H1 (cell line): ENCODE results near the gene KLRC2. TPM values are rescaled to one million over a fixed set of nuclear protein-coding genes. Genes with fewer than 3 reads are reported as not detected.

Source experiments
- CTCF ChIA-PET: fragments of 300-600 bp; sonication (Branson Sonifier 250); formaldehyde crosslinking; loops from one replicate; lab custom pipeline; 2021; ENCODE audit not compliant: partially characterized antibody; lab: Charles Lee
- POLR2A ChIA-PET: fragments of 300-600 bp; sonication (Branson Sonifier 250); formaldehyde crosslinking; loops from one replicate; lab custom pipeline; 2021; ENCODE audit warnings: inconsistent platforms; ENCODE audit not compliant: partially characterized antibody; lab: Charles Lee
- DNase-seq, 2 experiments: peaks; one replicate each; pipeline versions ENCODE4 v3.0.0 to v3.0.0-alpha.2; 2010 to 2022; ENCODE audit warnings: low spot score in 2 of 2, low read depth in 1 of 2, mixed read lengths in 1 of 2
- FAIRE-seq: peaks from 2 replicates; lab custom pipeline; 2011; peaks lifted over from hg19 to GRCh38; lab: Jason Lieb, UNC
- H2AFZ ChIP-seq: 2 replicates; pipeline ENCODE4 v1.8.1; 2012; ENCODE audit warnings: low read length, inconsistent platforms
- H2AK5ac ChIP-seq: 2 replicates; pipeline ENCODE4 v1.6.1; 2013; ENCODE audit warnings: low read depth, low read length
- H2BK120ac ChIP-seq: replicated peaks from 2 replicates; pipeline ENCODE3; 2013; ENCODE audit warnings: low read depth, low read length, inconsistent platforms
- H2BK12ac ChIP-seq: 2 replicates; pipeline ENCODE4 v1.6.1; 2013; ENCODE audit warnings: low read depth, low read length
- H2BK15ac ChIP-seq: 2 replicates; pipeline ENCODE4 v1.6.1; 2013; ENCODE audit warnings: low read length
- H2BK20ac ChIP-seq: 2 replicates; pipeline ENCODE4 v1.6.1; 2013; ENCODE audit warnings: low read length
- H2BK5ac ChIP-seq: 2 replicates; pipeline ENCODE4 v1.6.1; 2013; ENCODE audit warnings: low read depth, low read length
- H3K14ac ChIP-seq: 2 replicates; pipeline ENCODE4 v1.6.1; 2013; ENCODE audit warnings: inconsistent platforms; ENCODE audit not compliant: insufficient read length
- H3K18ac ChIP-seq: 2 replicates; pipeline ENCODE4 v1.6.1; 2013; ENCODE audit warnings: low read length; ENCODE audit errors: extremely low read depth
- H3K23ac ChIP-seq: 2 replicates; pipeline ENCODE4 v1.6.1; 2013; ENCODE audit warnings: inconsistent platforms; ENCODE audit not compliant: insufficient read length
- H3K23me2 ChIP-seq: 2 replicates; pipeline ENCODE4 v1.6.1; 2013; ENCODE audit warnings: low read depth, low read length
- H3K27ac ChIP-seq: 2 replicates; pipeline ENCODE4 v1.6.1; 2011; ENCODE audit warnings: low read depth, low read length, inconsistent platforms
- H3K27me3 ChIP-seq, 4 experiments: replicated peaks in 1 of 4; 1 replicate in 1 of 4; 2 replicates in 3 of 4; pipeline versions ENCODE4 v1.6.1 to v1.8.1; 2011 to 2013; ENCODE audit warnings: low read length in 3 of 4, mild to moderate bottlenecking in 3 of 4, inconsistent platforms in 2 of 4, mixed read lengths in 2 of 4, moderate library complexity in 1 of 4; ENCODE audit not compliant: control insufficient read depth in 3 of 4, insufficient read depth in 3 of 4; ENCODE audit errors: extremely low read depth in 1 of 4
- H3K36me3 ChIP-seq, 4 experiments: 2 replicates each; pipeline versions ENCODE4 v1.6.1 to v1.8.1; 2011 to 2013; ENCODE audit warnings: mild to moderate bottlenecking in 4 of 4, low read length in 3 of 4, moderate library complexity in 2 of 4, control low read depth in 1 of 4, inconsistent platforms in 1 of 4; ENCODE audit not compliant: insufficient read depth in 4 of 4, control insufficient read depth in 2 of 4
- H3K4ac ChIP-seq: replicated peaks from 2 replicates; pipeline ENCODE3; 2013; ENCODE audit warnings: low read length, low read depth, mixed read lengths, inconsistent platforms; ENCODE audit not compliant: insufficient read length
- H3K4me1 ChIP-seq, 4 experiments: replicated peaks in 1 of 4; 1 replicate in 1 of 4; 2 replicates in 3 of 4; pipeline versions ENCODE4 v1.6.1 to v1.8.1; 2011 to 2013; ENCODE audit warnings: low read length in 3 of 4, inconsistent platforms in 2 of 4, mixed read lengths in 1 of 4; ENCODE audit not compliant: insufficient read depth in 4 of 4, control insufficient read depth in 3 of 4
- H3K4me2 ChIP-seq, 2 experiments: 2 replicates each; pipeline versions ENCODE4 v1.6.1 to v1.8.1; 2011 to 2013; ENCODE audit warnings: low read depth in 2 of 2, low read length in 2 of 2, control low read depth in 1 of 2, inconsistent platforms in 1 of 2, mild to moderate bottlenecking in 1 of 2; ENCODE audit not compliant: insufficient read depth in 1 of 2
- H3K4me3 ChIP-seq, 4 experiments: fragments of 200-600, 300-600 bp in 1 of 4; sonication (generic), shearing (Covaris generic), sonication (Bioruptor Twin) in 1 of 4; 2 replicates each; pipeline versions ENCODE4 v1.5.1 to v1.8.1; 2011 to 2016; ENCODE audit warnings: low read length in 4 of 4, low read depth in 3 of 4, control low read depth in 2 of 4, inconsistent platforms in 2 of 4, mild to moderate bottlenecking in 2 of 4, mixed read lengths in 1 of 4, moderate library complexity in 1 of 4; ENCODE audit not compliant: insufficient read depth in 2 of 4; ENCODE audit errors: extremely low read depth in 1 of 4
- H3K56ac ChIP-seq: replicated peaks from 2 replicates; pipeline ENCODE3; 2013; ENCODE audit warnings: low read depth, mild to moderate bottlenecking, mixed read lengths, low read length, inconsistent platforms; ENCODE audit not compliant: insufficient read length
- H3K79me1 ChIP-seq: 2 replicates; pipeline ENCODE4 v1.6.1; 2013; ENCODE audit warnings: low read depth, low read length, control low read depth
- H3K79me2 ChIP-seq, 2 experiments: 2 replicates each; pipeline versions ENCODE4 v1.6.1 to v1.8.1; 2012 to 2013; ENCODE audit warnings: low read length in 2 of 2, mild to moderate bottlenecking in 2 of 2, inconsistent platforms in 1 of 2; ENCODE audit not compliant: insufficient read depth in 2 of 2, control insufficient read depth in 1 of 2
- H3K9ac ChIP-seq, 4 experiments: replicated peaks in 1 of 4; 1 replicate in 1 of 4; 2 replicates in 3 of 4; pipeline versions ENCODE4 v1.6.1 to v1.8.1; 2011 to 2013; ENCODE audit warnings: low read depth in 3 of 4, low read length in 3 of 4, control low read depth in 2 of 4, mild to moderate bottlenecking in 2 of 4, moderate library complexity in 2 of 4, inconsistent platforms in 1 of 4; ENCODE audit errors: extremely low read depth in 1 of 4
- H3K9me3 ChIP-seq, 2 experiments: 2 replicates each; pipeline versions ENCODE4 v1.6.1 to v1.8.1; 2012 to 2013; ENCODE audit warnings: mild to moderate bottlenecking in 2 of 2, moderate library complexity in 2 of 2, control low read depth in 1 of 2, inconsistent platforms in 1 of 2, low read depth in 1 of 2, low read length in 1 of 2, mixed read lengths in 1 of 2; ENCODE audit not compliant: insufficient read depth in 2 of 2
- H4K20me1 ChIP-seq, 2 experiments: replicated peaks in 1 of 2; 2 replicates each; pipeline versions ENCODE3 to v1.8.1; 2011 to 2013; ENCODE audit warnings: inconsistent platforms in 2 of 2, low read length in 2 of 2, mild to moderate bottlenecking in 1 of 2; ENCODE audit not compliant: insufficient read depth in 2 of 2, control insufficient read depth in 1 of 2
- H4K5ac ChIP-seq: 2 replicates; pipeline ENCODE4 v1.6.1; 2013; ENCODE audit warnings: low read length, low read depth, mixed read lengths, inconsistent platforms; ENCODE audit not compliant: insufficient read length
- H4K8ac ChIP-seq: 2 replicates; pipeline ENCODE4 v1.8.0; 2013; ENCODE audit warnings: mild to moderate bottlenecking, moderate library complexity, low read length, inconsistent platforms; ENCODE audit not compliant: insufficient read depth; ENCODE audit errors: extremely low read depth
- H4K91ac ChIP-seq: replicated peaks from 2 replicates; pipeline ENCODE3; 2013; ENCODE audit warnings: low read length, mixed read lengths, inconsistent platforms; ENCODE audit not compliant: insufficient read length
- ASH2L ChIP-seq: fragments of 200-600, 300-600 bp; sonication (generic); IDR thresholded peaks from one replicate; pipeline ENCODE4 v1.7.1; 2017; ENCODE audit warnings: low read length
- CTBP2 ChIP-seq: IDR thresholded peaks from 2 replicates; pipeline ENCODE4 v1.7.0; 2011; ENCODE audit warnings: borderline replicate concordance, mild to moderate bottlenecking, moderate library complexity, mixed read lengths, low read length; ENCODE audit not compliant: insufficient read depth, insufficient read length
- JUN ChIP-seq: IDR thresholded peaks from 2 replicates; pipeline ENCODE4 v1.6.1; 2011; ENCODE audit warnings: low read depth, mild to moderate bottlenecking, improper control_type of control experiment, low read length
- NRF1 ChIP-seq: IDR thresholded peaks from 2 replicates; pipeline ENCODE4 v1.6.1; 2011; ENCODE audit warnings: mild to moderate bottlenecking, low read depth, low read length, improper control_type of control experiment
- POLR2A ChIP-seq, 2 experiments: IDR thresholded peaks; 1 replicate in 1 of 2; 2 replicates in 1 of 2; pipeline ENCODE4 v1.6.1; 2011; ENCODE audit warnings: low read depth in 2 of 2, low read length in 2 of 2, mild to moderate bottlenecking in 2 of 2; ENCODE audit errors: control extremely low read depth in 1 of 2
- SIX5 ChIP-seq: IDR thresholded peaks from 2 replicates; pipeline ENCODE4 v1.6.1; 2011; ENCODE audit warnings: mild to moderate bottlenecking, low read depth, low read length
- TAF7 ChIP-seq: optimal IDR thresholded peaks from 2 replicates; pipeline ENCODE3; 2011; ENCODE audit warnings: low read depth, mild to moderate bottlenecking, inconsistent platforms, low read length, moderate library complexity, borderline replicate concordance
- WGBS, 2 experiments: shearing (Covaris generic) in 1 of 2; methylation state at CpG; one replicate each; pipeline versions ENCODE4 v1.1.6 to v1.1.7; 2013 to 2015; ENCODE audit warnings: low lambda C conversion rate in 2 of 2, mixed read lengths in 2 of 2, inconsistent platforms in 1 of 2, low coverage in 1 of 2, missing lambda C conversion rate in 1 of 2; ENCODE audit not compliant: insufficient replicate concordance in 2 of 2, insufficient coverage in 1 of 2, insufficient read length in 1 of 2; ENCODE audit errors: extremely low coverage in 1 of 2, missing lambda C conversion rate in 1 of 2; 5-methylcytosine and 5-hydroxymethylcytosine counted together
- polyA plus RNA-seq, 7 experiments: library from polyadenylated mRNA; depleted of rRNA in 3 of 7; stranded (reverse) in 5 of 7; unstranded in 2 of 7; fragments of >200 nt in 5 of 7; fragments of 200-250 nt in 2 of 7; gene quantifications; 1 replicate in 5 of 7; 2 replicates in 1 of 7; 4 replicates in 1 of 7; pipeline versions ENCODE4 v1.2.1 to v1.2.3, GENCODE V29; 2011 to 2013; ENCODE audit warnings: missing spikeins in 2 of 7, mixed read lengths in 2 of 7
- total RNA-seq: library from RNA; stranded (reverse); fragmentation: NEBNext Ultra II Directional; extraction: Animal tissue kit (Norgen Biotek cat#: 25700); gene quantifications from 2 replicates; pipeline ENCODE4 v1.2.1, GENCODE V29; 2021
- TF ChIP-seq, protein P1 (sequence below): IDR thresholded peaks from 2 replicates; pipeline ENCODE4 v1.6.1; 2012; ENCODE audit warnings: low read length, inconsistent platforms
- TF ChIP-seq, protein P2 (sequence below), 3 experiments: IDR thresholded peaks; 1 replicate in 2 of 3; 2 replicates in 1 of 3; pipeline versions ENCODE4 v1.5.1 to v1.6.1; 2011; ENCODE audit warnings: low read length in 3 of 3, mild to moderate bottlenecking in 3 of 3, inconsistent platforms in 2 of 3, low read depth in 1 of 3, moderate library complexity in 1 of 3; ENCODE audit not compliant: insufficient read depth in 1 of 3; ENCODE audit errors: control extremely low read depth in 1 of 3
- TF ChIP-seq, protein P3 (sequence below): IDR thresholded peaks from 2 replicates; pipeline ENCODE4 v1.6.1; 2012; ENCODE audit warnings: inconsistent platforms

The KLRC2 gene
- total and polyA plus RNA-seq, 2 of the 8 experiments (the other 6 are each of a cell fraction or from before 2014, with no cell fraction given): not detected

DNA sequence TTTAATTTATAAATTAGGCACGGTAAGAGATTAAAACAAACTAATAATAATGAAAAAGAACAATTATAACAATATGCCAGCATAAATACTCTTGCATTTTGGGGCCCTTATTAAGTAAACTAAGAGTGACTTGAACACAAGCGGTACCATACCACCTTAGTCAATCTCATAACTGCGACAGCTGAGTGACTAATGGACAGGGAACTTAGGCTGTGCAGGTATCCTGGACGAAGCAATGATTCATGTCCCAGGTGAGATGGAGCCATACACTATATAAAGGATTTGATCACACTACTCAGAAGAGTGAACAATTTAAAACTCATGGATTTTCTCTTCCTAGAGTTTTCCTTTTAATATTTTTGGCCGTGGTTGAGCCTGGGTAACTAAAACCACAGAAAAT is 30.5 kb downstream of the KLRC2 start:
- Histone ChIP-seq H2BK15ac (no peak overlapping the region), H3K23ac (no peak overlapping the region), H3K4me3 (no peak overlapping the region), H2AK5ac (no peak overlapping the region), H3K56ac (no peak overlapping the region), H3K23me2 (no peaks in the 10 kb centered on the region), H4K5ac (no peak overlapping the region), H3K4me2 (no peak overlapping the region), H4K20me1 (no peaks in the 10 kb centered on the region), H3K9ac (no peak overlapping the region), H3K36me3 (no peaks in the 10 kb centered on the region), H2BK12ac (no peak overlapping the region), H3K79me1 (no peaks in the 10 kb centered on the region), H3K14ac (no peak overlapping the region), H4K8ac (no peak overlapping the region), H3K27me3 (no peaks in the 10 kb centered on the region), H2AFZ (no peak overlapping the region), H2BK20ac (no peak overlapping the region), H3K4ac (no peak overlapping the region), H3K27ac (no peak overlapping the region), H3K18ac (no peak overlapping the region), H4K91ac (no peak overlapping the region), H2BK120ac (no peak overlapping the region), H2BK5ac (no peak overlapping the region), H3K9me3 (peaks cover 0 to 5% of the 10 kb centered on the region in 2 experiments; a peak in 1 of 4 replicates), H3K79me2 (no peaks in the 10 kb centered on the region), H3K4me1 (no peaks in the 10 kb centered on the region)
- POLR2A ChIA-PET: no interaction called here
- CTCF ChIA-PET: no interaction called here
- FAIRE-seq (no peak), DNase-seq (no peak)
- 89% methylated on average over 5 of the region's 5 CpGs; no CpG with 5 or more reads in 1 of the 2 experiments for WGBS, 2 experiments
- TF ChIP-seq, protein P1, sequence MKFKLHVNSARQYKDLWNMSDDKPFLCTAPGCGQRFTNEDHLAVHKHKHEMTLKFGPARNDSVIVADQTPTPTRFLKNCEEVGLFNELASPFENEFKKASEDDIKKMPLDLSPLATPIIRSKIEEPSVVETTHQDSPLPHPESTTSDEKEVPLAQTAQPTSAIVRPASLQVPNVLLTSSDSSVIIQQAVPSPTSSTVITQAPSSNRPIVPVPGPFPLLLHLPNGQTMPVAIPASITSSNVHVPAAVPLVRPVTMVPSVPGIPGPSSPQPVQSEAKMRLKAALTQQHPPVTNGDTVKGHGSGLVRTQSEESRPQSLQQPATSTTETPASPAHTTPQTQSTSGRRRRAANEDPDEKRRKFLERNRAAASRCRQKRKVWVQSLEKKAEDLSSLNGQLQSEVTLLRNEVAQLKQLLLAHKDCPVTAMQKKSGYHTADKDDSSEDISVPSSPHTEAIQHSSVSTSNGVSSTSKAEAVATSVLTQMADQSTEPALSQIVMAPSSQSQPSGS: no peak
- no peak for TF ChIP-seq CTBP2
- TF ChIP-seq SIX5: no peak
- no peak for TF ChIP-seq TAF7
- no peak for TF ChIP-seq ASH2L
- TF ChIP-seq POLR2A (IDR thresholded peaks at IDR 0.05; ENCODE audit: control extremely low read depth in 1 of 2, low read depth in 2 of 2, low read length in 2 of 2): no peak
- TF ChIP-seq, protein P2, sequence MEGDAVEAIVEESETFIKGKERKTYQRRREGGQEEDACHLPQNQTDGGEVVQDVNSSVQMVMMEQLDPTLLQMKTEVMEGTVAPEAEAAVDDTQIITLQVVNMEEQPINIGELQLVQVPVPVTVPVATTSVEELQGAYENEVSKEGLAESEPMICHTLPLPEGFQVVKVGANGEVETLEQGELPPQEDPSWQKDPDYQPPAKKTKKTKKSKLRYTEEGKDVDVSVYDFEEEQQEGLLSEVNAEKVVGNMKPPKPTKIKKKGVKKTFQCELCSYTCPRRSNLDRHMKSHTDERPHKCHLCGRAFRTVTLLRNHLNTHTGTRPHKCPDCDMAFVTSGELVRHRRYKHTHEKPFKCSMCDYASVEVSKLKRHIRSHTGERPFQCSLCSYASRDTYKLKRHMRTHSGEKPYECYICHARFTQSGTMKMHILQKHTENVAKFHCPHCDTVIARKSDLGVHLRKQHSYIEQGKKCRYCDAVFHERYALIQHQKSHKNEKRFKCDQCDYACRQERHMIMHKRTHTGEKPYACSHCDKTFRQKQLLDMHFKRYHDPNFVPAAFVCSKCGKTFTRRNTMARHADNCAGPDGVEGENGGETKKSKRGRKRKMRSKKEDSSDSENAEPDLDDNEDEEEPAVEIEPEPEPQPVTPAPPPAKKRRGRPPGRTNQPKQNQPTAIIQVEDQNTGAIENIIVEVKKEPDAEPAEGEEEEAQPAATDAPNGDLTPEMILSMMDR (IDR thresholded peaks at IDR 0.05; ENCODE audit: control extremely low read depth in 1 of 3, insufficient read depth in 1 of 3, low read depth in 1 of 3, low read length in 3 of 3): no peak
- TF ChIP-seq, protein P3, sequence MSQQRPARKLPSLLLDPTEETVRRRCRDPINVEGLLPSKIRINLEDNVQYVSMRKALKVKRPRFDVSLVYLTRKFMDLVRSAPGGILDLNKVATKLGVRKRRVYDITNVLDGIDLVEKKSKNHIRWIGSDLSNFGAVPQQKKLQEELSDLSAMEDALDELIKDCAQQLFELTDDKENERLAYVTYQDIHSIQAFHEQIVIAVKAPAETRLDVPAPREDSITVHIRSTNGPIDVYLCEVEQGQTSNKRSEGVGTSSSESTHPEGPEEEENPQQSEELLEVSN: no peak
- no peak for TF ChIP-seq JUN
- TF ChIP-seq NRF1: no peak
